Bone marrow (tissue), 2 donors: ENCODE measurements around the gene NOL4L.

Experiments
- DNase-seq, 2 donors: peaks; one replicate each; lab custom pipeline; 2025; lab: John Stamatoyannopoulos, UW

NOL4L gene

GRCh38 chr20:32585011-32585585, at the start of gene NOL4L:
Gene NOL4L, minus strand, starts transcription at chr20:32585333. Its CDS starts 443 bp downstream, at chr20:32584890.
- no peak for DNase-seq

DNA sequence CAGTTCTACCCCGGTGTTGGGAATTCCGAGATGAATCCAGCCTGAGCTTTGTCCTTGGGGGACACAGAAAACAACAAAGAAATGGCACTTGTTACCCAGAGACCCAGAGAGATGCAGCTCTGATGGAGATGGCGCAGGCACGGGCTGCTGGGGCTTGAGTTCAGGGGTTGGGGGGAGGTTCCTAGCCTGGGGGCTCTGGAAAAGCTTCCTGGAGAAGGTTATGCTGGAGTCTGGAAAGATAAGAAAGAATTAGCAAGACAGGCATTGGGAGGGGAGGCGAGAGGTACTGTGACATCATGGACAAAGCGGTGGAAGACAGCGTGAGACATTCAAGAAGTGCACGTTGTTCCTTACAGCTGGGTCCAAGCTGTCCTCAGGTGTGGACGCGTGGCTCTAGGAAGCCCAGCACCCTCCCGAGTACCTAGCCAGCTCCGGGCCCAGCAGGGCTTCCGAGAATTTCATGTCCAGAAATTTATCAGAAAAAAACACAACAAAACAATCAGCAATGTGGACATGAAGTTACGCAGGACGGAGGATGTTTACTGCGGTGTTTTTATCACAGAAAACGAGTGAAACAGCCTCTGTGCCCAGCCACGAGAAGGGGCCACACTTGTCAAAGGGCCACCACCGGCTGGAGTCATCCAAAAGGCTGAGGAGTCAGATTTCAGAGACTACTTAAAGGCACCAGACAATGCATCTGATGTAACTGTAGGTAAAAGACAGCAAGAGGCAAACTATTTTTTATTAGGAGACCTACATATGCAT, 49.1 kb upstream of the NOL4L start:
- no peak for DNase-seq

GRCh38 chr20:32632461-32633354, 47.6 kb upstream of the NOL4L start:
- no peak for DNase-seq

DNA sequence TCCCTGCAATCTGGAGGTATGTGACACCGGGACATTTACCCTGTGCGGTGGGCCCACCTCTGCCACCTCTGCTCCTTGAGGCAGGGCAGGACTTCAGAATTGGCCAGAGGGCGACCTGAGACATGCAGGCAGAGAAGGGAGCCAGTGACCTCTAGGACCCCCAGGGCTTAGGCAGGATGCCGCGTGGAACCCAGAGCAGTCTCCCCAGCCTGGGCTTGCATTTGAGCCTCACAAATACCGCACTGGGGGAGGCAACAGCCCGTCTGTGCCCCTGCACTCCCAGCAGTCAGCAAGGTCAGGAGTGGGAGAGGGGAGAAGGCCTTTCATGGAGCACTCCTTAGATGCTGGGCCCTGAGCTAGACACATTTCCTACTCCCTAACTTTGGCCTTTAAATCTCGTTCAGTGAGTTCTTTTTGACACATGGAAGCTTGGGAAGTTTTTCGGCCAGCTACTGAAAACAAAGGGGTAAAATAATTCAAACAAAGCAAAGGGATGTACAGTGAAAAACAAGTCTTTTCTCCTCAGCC, 46.9 kb upstream of the NOL4L start:
- DNase-seq: no peak

DNA sequence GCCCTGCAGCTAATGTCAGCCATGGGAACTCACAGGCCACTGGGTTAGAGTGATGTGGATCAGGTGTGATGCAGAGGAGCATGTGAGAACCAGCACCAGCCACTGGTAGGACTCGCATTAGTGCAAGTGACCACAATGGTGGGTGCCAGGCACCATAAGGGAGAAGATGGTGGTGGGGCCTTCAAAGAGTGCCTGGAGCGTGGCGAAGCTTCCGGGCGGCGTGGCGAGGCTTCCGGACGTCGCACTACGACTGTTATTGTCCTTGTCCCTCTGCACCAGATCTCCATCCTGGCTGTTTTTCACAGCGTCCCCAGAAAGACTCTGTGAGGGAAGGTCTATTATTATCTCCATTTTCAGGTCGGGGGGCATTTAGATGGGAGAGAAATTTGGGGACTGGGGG, 44.7 kb upstream of the NOL4L start:
- no peak for DNase-seq

DNA sequence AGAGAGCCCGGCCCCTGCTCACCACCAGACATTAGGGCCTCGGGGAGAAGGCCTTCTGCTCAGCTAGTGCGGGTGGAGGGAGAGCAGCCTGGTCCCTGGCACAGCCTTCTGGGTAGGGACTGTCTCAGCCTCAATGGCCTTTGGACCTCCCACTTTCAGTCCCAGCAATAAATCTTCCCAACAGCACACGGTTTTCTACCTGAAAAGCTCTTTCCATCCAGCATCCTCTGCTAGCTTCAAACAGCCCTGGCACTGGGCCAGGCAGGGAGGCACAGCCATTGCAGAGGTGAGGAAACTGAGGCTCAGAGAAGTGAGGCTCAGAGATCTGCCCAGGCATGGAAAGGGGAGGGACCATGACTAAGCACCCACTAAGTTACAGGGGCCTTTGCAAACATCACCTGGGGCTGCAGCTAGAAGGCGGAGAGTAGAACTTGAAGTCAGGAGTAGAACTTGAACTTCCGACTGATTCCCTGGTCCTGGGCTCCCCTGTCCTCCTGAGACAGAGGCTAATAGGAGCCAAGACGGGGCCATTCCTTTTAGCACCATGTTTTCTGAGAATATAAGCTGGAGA, 43.9 kb upstream of the NOL4L start:
- DNase-seq: no peak

DNA sequence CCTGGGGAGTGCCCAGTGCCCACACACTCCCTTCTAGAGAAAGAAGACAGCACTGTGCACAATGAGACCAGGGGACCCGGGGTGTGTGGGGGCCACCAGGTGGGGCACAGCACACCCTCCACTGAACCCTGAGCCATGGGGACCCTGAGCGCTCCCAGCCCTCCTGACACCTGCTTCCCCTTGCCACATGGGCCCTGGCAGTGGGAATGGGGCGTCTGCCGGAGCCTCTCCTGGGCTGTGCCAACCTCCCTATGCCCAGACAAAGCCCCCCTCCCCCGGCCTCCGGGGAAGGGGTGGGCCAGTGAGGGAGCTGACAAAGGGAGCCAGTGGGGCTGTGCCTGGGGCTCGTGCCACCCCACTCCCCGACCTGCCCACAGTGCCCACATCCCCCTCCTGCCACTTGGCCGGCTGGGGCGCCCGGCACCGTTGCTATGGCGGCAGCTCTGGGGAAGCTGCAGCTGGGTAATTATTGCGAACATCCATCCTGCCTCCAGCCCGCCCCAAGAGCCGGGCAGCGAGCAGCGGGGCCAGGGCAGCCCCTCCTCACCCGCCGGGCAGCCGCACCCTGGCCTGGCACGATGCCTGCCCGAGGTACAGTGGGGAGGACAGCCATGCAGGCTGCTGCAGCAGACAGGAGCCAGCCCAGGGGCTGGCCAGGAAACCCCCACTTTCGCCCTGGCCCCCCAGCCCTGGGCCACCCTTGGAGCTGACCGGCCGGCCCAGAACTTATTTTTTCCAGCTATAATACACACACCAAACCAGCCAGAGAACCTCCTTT, 41.9 kb upstream of the NOL4L start:
- peak in 1 of 2 donors; percentile 52 for DNase-seq

DNA sequence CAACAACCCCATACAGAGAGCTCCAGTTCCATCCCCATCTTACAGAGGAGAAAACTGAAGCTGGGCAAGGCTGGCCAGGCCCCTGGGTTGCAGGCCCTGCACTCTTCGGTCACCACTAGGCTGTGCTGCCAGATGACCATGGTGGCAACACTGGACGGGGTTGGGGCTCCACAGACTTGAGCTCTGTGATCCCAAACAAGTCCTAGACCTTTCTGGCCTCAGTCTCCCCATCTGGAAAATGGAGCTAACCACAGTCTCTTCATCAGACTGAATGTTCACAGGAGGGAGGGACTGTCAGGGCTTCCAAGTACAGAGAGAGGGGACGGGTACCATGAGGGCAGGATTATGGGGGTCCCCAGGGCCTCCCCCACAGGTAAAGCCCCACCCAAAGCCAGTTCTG, 41.3 kb upstream of the NOL4L start:
- DNase-seq: no peak

DNA sequence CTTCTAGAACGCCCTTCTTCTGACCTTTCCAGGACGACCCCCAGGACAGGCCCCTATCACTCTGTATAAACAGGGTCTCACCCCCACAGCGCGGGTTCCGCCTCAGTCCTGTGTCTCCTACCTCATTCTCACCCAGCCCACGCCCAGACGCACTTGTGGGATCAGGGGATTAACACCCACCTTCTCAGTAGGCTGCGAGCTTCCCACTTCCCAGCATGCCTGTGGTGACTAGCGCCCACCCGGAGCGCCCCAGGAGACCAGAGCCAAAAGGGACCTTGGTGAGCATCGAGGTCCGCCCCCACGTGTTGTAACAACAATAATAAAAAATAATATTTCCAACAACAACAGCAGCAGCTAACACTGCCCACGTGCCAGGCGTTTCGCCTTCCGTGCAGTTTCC, 40.9 kb upstream of the NOL4L start:
- no peak for DNase-seq

GRCh38 chr20:32624687-32625345, 39.7 kb upstream of the NOL4L start:
- no peak for DNase-seq

- DNase-seq: no peak
These were observed 38.6 kb upstream of the NOL4L start for GRCh38 chr20:32623667-32624157.

DNA sequence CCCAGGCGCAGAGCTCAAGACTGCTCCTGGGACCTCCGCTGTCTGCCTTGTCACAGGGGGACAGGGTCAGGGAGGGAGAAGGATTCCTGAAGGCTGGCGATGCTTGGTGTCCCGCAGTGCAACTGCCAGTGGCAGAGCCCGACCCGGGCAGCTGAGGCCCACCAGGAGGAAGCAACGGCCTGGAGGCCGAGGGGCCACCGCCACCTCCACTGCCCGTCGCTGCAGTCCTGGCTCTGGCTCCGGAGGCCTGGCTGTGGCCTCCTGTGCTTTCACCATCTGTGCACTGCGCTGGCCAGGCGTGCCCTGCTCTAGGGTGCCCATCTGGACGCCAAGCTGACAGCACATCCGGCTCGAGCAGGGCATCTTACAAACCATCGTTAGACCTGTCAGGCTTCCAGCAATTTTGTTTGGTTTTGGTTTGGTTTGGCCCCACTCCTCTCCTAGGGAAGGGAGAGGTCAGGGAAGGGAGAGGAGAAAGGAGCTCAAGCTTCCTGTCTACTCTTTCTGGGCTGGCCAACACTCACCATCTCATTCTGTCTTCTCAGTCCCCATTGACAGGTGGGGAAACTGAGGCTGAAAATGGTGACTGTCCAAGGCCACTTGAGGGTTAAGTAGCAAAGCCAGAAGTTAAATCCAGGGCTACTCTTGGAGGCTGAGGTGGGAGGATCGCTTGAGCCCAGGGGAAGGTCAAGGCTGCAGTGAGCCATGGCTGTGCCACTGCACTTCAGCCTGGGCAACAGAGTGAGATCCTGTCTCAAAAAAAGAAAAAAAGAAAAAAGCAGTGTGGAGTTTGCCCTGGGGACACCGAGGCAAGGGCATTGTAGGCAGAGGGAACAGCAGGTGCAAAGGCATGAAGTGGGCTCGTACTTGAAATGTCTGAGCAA, 37.7 kb upstream of the NOL4L start:
- no peak for DNase-seq

GRCh38 chr20:32621891-32622584, 36.9 kb upstream of the NOL4L start:
- no peak for DNase-seq

- no peak for DNase-seq
These were observed 36.1 kb upstream of the NOL4L start for GRCh38 chr20:32621071-32621890.

GRCh38 chr20:32619586-32619985, 34.5 kb upstream of the NOL4L start:
- no peak for DNase-seq

GRCh38 chr20:32614772-32615171, 29.6 kb upstream of the NOL4L start:
- DNase-seq: no peak

DNA sequence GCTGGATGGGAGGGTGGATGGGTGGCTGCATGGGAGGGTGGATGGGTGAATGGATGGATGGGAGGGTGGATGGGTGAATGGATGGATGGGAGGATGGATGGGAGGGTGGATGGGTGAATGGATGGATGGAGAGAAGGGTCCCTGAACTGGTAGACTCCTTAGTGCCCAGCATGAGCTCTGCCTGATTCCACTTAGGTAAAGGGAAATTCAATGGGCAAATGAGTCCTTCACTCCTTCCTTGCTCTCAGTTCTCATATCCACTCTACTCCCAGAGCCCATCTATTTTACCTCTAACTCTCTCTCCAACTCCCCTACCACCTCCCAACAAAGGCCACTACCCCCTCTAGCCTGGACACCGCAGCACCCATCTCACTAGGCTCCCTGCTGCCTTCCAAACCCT, 29.2 kb upstream of the NOL4L start:
- no peak for DNase-seq
